Effector memory CD4-positive, alpha-beta T cell (primary cell): Measurements from ENCODE around the gene BIRC2.

Experiments
- DNase-seq, 3 donors: peaks; one replicate each; pipeline ENCODE4 v3.0.0-alpha.2; 2020
- H3K27ac ChIP-seq: 2 replicates; pipeline ENCODE4 v1.7.0; 2013; ENCODE audit warnings: mild to moderate bottlenecking, low read length, moderate library complexity; ENCODE audit not compliant: insufficient read depth, poor library complexity, severe bottlenecking
- H3K27me3 ChIP-seq: replicated peaks from 2 replicates; pipeline ENCODE4 v1.7.0; 2013; ENCODE audit warnings: mild to moderate bottlenecking, low read length; ENCODE audit not compliant: insufficient read depth, control insufficient read depth, poor library complexity, severe bottlenecking
- H3K36me3 ChIP-seq: 2 replicates; pipeline ENCODE4 v1.7.0; 2013; ENCODE audit warnings: mild to moderate bottlenecking, low read length, moderate library complexity; ENCODE audit not compliant: control insufficient read depth, insufficient read depth
- H3K4me1 ChIP-seq: 2 replicates; pipeline ENCODE4 v1.7.0; 2013; ENCODE audit warnings: low read length, mild to moderate bottlenecking; ENCODE audit not compliant: control insufficient read depth, insufficient read depth, poor library complexity, severe bottlenecking
- H3K4me3 ChIP-seq: 2 replicates; pipeline ENCODE4 v1.7.0; 2013; ENCODE audit warnings: low read length, low read depth, mild to moderate bottlenecking; ENCODE audit not compliant: insufficient read depth, poor library complexity, severe bottlenecking
- H3K9me3 ChIP-seq: 2 replicates; pipeline ENCODE4 v1.7.0; 2013; ENCODE audit warnings: mild to moderate bottlenecking, low read length, moderate library complexity; ENCODE audit not compliant: control insufficient read depth

BIRC2 gene

DNA sequence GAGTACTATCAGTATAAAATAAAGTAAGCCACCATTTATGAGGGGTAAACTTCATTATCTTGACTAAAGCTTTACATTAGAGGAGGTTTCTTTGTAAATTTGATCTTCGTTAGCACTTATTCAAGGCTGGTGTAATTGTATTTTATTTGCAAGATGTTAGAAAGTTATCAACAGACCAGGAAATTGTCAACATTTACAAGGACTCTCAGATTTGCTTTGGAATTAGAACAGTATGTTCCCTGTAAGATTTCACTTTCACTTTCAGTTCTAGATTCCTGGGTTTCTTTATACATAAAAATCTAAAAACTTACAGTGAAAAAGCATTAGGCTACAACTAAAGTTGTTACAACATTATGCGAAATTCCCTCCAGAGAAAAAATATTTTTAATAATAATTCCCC, 34.3 kb upstream of the BIRC2 start:
- no peak for DNase-seq
- H3K27ac ChIP-seq, result peak overlapping the region; percentile 96
- H3K27me3 ChIP-seq, result no peaks in the 10 kb centered on the region
- H3K36me3 ChIP-seq, result no peaks in the 10 kb centered on the region
- H3K4me3 ChIP-seq, result peak overlapping the region; percentile 7
- no peaks in the 10 kb centered on the region for H3K9me3 ChIP-seq
- H3K4me1 ChIP-seq, result peaks cover 26% of the 10 kb centered on the region

DNA sequence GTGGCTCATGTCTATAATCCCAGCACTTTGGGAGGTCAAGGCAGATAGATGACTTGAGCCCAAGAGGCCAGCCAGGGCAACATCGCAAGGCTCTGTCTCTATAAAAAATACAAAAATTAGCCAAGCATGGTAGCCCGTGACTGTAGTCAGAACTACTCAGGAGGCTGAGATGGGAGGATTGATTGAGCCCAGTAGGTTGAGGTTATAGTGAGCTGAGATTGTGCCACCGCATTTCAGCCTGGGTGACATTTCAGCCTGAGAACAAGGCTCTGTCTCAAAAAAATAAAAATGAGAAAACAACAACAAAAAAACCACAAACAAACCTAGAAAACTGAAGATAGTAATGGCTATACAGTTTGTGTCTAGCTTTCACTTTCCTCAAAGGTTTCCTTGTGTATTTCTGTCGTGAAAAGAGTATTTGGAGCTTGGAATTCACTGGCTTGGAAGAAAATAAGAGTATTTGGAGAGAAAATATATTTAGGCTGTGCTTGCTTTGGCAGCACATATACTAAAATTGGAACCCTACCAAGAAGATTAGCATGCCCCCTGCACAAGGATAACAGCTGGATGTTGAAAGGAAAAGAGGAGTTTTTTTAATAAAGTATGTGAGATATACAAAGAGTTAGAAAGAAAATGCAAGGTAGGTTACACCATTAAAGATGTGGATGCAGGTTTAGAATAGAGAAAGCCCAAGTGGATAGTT, 33.6 kb upstream of the BIRC2 start:
- H3K4me3 ChIP-seq, result peak overlapping the region; percentile 11

DNA sequence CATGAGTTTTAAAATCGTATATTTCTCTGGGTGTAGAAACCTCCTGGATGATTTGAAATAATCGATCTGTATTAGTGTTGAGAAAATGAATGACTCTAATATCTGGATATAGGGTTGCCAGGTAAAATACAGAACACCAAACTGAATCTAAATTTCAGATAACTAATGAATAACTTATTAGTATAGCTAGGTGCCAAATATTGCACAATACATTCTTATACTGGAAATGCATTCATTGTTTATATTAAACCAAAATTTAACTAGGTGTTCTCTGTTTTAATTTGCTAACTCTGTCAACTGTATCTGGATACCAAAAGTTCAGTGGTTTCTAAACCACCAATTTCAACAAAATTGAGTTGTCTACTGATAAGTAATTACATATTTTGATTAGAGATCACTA, 32.2 kb upstream of the BIRC2 start:
- Histone ChIP-seq H3K4me1 (peaks cover 22% of the 10 kb centered on the region), H3K27me3 (no peaks in the 10 kb centered on the region), H3K9me3 (no peaks in the 10 kb centered on the region), H3K36me3 (no peaks in the 10 kb centered on the region), H3K4me3 (no peak overlapping the region), H3K27ac (peak overlapping the region; percentile 96)
- DNase-seq, result no peak

More for the DNA sequence above, 33.6 kb upstream of the BIRC2 start:
- H3K27me3 ChIP-seq, result no peaks in the 10 kb centered on the region
- no peak for DNase-seq
- peaks cover 22% of the 10 kb centered on the region for H3K4me1 ChIP-seq
- H3K36me3 ChIP-seq, result no peaks in the 10 kb centered on the region
- no peaks in the 10 kb centered on the region for H3K9me3 ChIP-seq
- peak overlapping the region; percentile 96 for H3K27ac ChIP-seq

DNA sequence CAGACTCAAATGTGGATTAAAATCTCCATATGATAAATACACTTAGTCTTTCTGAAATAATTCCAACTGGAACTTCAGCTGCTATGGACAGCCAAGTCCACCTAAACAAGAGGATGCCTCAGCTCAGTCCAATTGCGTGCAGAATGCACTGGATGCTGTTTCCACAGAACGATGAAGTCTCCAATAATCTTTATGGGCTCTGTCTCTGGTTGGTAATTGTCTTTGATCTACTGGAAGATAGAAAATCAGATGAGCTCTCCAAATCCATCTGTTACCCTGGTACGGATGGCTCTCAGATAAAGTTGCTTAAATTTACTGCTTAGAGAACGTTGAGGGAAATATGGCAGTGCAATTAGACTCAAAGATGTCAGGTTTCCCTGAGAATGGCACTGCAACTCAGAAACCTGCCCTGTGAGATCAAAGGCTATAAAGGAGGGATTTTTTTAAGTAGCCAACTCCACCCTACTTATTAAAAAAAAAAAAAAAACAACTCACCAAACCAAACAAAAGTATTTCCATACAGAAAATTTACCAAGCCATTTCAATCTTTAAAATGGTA, 30.6 kb upstream of the BIRC2 start:
- peaks cover 19% of the 10 kb centered on the region for H3K4me1 ChIP-seq
- peak overlapping the region; percentile 96 for H3K27ac ChIP-seq
- no peak for DNase-seq
- H3K27me3 ChIP-seq, result no peaks in the 10 kb centered on the region
- H3K4me3 ChIP-seq, result peak overlapping the region; percentile 37
- H3K36me3 ChIP-seq, result no peaks in the 10 kb centered on the region
- no peaks in the 10 kb centered on the region for H3K9me3 ChIP-seq

DNA sequence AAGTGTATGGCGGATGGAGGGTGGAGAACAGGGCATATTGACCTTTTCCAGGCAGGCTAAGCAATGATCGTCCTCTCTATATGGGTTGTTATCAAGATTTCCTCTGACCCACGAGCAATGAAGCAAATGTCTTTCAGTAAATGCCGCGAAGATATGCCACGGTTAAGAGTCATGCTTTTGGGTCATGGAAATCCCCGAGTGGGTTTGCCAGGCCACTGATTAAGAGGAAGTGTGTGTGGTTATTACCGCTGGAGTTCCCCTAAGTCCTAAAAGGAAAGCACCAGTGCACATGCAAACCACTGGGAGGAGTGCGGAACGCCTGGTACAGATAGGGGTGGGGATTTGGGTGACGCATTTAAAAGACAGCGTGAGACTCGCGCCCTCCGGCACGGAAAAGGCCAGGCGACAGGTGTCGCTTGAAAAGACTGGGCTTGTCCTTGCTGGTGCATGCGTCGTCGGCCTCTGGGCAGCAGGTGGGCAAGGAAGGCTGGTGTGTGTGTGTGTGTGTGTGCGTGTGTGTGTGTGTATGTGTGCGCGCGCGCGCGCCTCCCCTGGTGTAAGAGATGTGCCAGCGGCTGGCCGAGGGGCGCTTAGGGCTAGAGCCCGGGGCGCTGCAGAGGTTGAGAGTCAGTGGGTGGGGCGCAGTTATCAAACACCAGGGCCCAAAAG, 29.8 kb upstream of the BIRC2 start, which contains the start of gene BIRC3:
TSS of gene BIRC3 (plus strand) at position 386 of the 669 bp plus-strand sequence. CDS start 7,026 bp downstream, outside the sequence.
- H3K4me1 ChIP-seq, result peaks cover 25% of the 10 kb centered on the region
- H3K27me3 ChIP-seq, result no peaks in the 10 kb centered on the region
- H3K27ac ChIP-seq, result peak within 1 kb of the TSS; percentile 96
- H3K36me3 ChIP-seq, result no peaks in the 10 kb centered on the region
- peak; percentile 92 to 93 (median 93) for DNase-seq
- H3K4me3 ChIP-seq, result peak within 1 kb of the TSS; percentile 68
- H3K9me3 ChIP-seq, result no peaks in the 10 kb centered on the region

DNA sequence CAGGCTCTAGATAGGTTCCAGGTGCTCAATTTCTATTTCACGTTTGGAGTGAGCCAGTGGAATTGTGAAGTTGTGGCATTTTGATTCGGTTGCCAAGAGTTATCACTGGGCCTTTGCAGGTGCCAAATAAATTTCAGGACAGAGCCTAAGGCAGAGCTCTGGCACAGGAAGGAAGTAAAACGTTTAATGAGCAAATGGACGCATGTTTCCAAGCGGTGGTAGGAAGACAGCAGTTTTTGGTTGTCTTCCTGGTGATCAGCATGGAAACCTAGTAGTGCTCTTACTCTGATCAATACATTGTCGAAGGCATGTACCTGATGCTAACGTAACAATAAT, 29.3 kb upstream of the BIRC2 start:
- Histone ChIP-seq H3K9me3 (no peaks in the 10 kb centered on the region), H3K4me3 (peak overlapping the region; percentile 68), H3K4me1 (peaks cover 22% of the 10 kb centered on the region), H3K36me3 (no peaks in the 10 kb centered on the region), H3K27me3 (no peaks in the 10 kb centered on the region), H3K27ac (peak overlapping the region; percentile 96)
- no peak for DNase-seq

DNA sequence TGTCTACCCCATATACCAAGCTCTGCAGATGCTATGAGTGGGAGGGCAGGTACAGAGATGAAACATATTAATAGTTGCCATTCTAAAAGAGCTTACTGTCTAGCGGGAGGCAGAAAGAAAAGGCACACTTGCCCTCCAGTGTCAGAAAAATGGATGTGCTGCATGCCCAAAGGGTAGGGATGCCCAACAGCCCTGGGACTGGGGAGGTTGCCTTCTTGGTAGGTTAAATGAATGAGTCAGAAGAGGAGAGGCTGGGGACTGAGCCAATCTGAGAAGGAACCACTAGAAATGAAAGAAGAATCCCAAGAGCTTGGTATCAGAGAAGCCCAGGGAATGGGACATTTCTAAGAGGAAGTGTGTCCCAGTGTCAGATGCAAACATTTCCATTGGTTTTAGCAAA, 28.5 kb upstream of the BIRC2 start:
- peak overlapping the region; percentile 96 for H3K27ac ChIP-seq
- peaks cover 3% of the 10 kb centered on the region for H3K36me3 ChIP-seq
- peak; percentile 43 to 55 (median 43) for DNase-seq
- H3K27me3 ChIP-seq, result no peaks in the 10 kb centered on the region
- H3K4me3 ChIP-seq, result peak overlapping the region; percentile 68
- H3K4me1 ChIP-seq, result peaks cover 22% of the 10 kb centered on the region
- no peaks in the 10 kb centered on the region for H3K9me3 ChIP-seq

DNA sequence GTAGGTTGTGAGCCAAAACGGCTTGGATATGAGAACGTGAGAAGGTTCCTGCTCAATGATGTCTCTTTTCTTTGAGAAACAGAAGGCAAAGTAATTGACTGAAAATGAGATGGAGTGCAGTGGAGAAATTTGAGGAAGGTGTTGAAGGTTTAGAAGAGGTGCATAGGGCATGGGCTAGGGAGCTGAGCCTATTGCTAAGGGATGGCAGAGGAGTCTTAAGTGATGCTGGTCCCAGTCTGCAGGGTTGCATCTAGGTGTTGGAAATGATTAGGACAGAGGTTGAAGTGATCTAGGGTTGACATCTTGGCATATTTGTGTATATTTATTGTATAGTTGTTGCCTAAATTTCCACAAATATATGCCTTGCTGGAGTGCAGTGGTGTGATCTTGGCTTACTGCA, 27.5 kb upstream of the BIRC2 start:
- no peak for DNase-seq
- peak overlapping the region; percentile 68 for H3K4me3 ChIP-seq
- peak overlapping the region; percentile 96 for H3K27ac ChIP-seq
- no peaks in the 10 kb centered on the region for H3K27me3 ChIP-seq
- peaks cover 12% of the 10 kb centered on the region for H3K36me3 ChIP-seq
- no peaks in the 10 kb centered on the region for H3K9me3 ChIP-seq
- peaks cover 29% of the 10 kb centered on the region for H3K4me1 ChIP-seq

DNA sequence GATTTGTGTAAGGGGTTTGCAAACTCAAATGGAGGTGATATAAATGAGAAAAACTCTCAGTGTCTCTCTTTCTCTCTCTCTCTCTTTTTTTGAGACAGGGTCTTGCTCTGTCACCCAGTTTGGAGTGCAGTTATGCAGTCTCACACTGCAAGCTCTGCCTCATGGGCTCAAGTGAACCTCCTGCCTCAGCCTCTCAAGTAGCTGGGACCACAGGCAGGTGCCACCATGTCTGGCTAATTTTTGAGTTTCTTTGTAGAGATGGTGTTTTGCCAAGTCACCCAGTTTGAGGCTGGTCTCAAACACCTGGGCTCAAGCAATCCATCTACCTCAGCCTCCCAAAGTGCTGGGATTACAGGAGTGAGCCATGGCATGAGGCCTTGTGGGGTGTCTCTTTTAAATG, 26.8 kb upstream of the BIRC2 start:
- peak overlapping the region; percentile 96 for H3K27ac ChIP-seq
- no peak for DNase-seq
- peaks cover 30% of the 10 kb centered on the region for H3K4me1 ChIP-seq
- H3K4me3 ChIP-seq, result peak overlapping the region; percentile 68
- H3K36me3 ChIP-seq, result peaks cover 18% of the 10 kb centered on the region
- H3K27me3 ChIP-seq, result no peaks in the 10 kb centered on the region
- no peaks in the 10 kb centered on the region for H3K9me3 ChIP-seq

DNA sequence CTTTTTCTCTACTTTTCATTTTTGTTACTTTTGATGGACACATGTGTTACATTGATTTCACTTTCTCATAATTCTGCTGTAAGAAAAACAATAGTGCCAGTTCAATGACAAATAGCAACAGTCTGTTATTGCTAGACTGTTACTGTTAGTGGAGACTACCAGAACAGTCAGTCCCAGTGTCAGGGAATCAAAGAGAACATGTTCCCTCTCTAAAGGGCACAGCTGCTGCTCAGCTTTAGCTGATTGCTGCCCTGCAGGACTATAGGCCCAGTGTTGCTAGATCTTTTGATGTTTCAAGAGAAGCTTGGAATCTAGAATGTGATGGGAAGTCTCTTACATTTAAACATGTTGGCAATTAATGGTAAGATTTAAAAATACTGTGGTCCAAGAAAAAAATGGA, 26.3 kb upstream of the BIRC2 start:
- DNase-seq, result no peak
- Histone ChIP-seq H3K27ac (peak overlapping the region; percentile 96), H3K27me3 (no peaks in the 10 kb centered on the region), H3K9me3 (no peaks in the 10 kb centered on the region), H3K4me1 (peaks cover 29% of the 10 kb centered on the region), H3K36me3 (peaks cover 19% of the 10 kb centered on the region), H3K4me3 (peak overlapping the region; percentile 68)
